HG03521 (cell line): ENCODE results near the gene ADAMTS6.
"Not testable (repeated sequence)": the region's sequence is repeated elsewhere in the genome, so short reads cannot be mapped to it uniquely, and the experiment has no call there.

Experiments used
- ATAC-seq: cut with Tn5 transposase; IDR thresholded peaks from one replicate; pipeline ENCODE4 v1.9.1; 2021; ENCODE audit warnings: mild to moderate bottlenecking, moderate library complexity; ENCODE audit not compliant: unreplicated experiment

The ADAMTS6 gene, protein sequence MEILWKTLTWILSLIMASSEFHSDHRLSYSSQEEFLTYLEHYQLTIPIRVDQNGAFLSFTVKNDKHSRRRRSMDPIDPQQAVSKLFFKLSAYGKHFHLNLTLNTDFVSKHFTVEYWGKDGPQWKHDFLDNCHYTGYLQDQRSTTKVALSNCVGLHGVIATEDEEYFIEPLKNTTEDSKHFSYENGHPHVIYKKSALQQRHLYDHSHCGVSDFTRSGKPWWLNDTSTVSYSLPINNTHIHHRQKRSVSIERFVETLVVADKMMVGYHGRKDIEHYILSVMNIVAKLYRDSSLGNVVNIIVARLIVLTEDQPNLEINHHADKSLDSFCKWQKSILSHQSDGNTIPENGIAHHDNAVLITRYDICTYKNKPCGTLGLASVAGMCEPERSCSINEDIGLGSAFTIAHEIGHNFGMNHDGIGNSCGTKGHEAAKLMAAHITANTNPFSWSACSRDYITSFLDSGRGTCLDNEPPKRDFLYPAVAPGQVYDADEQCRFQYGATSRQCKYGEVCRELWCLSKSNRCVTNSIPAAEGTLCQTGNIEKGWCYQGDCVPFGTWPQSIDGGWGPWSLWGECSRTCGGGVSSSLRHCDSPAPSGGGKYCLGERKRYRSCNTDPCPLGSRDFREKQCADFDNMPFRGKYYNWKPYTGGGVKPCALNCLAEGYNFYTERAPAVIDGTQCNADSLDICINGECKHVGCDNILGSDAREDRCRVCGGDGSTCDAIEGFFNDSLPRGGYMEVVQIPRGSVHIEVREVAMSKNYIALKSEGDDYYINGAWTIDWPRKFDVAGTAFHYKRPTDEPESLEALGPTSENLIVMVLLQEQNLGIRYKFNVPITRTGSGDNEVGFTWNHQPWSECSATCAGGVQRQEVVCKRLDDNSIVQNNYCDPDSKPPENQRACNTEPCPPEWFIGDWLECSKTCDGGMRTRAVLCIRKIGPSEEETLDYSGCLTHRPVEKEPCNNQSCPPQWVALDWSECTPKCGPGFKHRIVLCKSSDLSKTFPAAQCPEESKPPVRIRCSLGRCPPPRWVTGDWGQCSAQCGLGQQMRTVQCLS (N-terminal part only)

DNA sequence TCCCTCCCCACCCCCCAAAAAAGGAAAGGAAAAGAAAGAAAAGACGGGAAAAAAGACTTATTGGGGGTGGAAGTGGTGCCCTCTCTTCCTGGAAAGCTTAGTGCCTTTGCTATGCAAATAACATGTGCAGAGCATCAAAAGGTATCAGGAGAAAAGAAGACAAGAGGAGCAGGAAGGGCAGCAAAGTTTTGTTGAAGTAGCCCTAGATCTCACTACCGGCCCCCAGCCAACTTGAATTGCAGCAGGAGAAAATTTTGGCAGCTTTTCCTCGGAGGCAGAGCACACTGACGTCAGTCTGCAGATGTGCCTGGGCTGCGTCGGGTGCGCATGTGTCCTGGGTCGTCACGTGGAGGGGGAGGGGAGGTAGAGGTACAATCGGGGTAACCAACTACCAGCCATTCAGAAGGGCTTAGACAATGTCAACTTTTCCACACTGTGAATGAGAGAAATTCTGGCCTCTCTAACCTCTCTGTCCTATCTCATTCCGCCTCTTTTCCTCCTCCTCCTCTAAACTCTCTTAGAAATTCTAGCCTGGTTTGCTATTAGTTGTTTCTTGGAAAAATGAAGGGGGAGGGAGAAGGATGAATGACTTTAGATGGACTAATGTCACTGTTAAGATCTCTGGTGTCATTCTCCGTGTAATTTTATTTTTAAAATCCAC is at the start of gene ADAMTS6:
Gene ADAMTS6 (minus strand): TSS at position 286 of the 661 bp plus-strand sequence. CDS start 8,247 bp downstream, outside the sequence.
- ATAC-seq, result peak; percentile 82

DNA sequence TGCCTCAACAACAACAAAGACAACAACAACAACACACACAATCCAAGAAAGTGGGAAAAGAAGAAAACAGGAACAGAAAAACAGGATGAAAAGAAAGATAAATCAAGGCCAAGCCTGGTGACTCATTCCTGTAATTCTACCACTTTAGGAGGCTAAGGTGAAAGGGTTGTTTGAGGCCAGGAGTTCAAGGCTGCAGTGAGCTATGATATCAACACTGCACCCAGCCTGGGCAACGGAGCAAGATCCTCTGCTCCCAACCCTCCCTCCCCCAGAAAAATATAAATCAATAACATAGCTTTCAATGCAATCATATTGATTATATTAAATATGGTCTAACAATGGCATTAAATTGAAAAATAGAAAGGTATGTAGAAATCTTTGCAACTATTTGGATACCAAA is 49.2 kb upstream of the ADAMTS6 start:
- no peak for ATAC-seq

DNA sequence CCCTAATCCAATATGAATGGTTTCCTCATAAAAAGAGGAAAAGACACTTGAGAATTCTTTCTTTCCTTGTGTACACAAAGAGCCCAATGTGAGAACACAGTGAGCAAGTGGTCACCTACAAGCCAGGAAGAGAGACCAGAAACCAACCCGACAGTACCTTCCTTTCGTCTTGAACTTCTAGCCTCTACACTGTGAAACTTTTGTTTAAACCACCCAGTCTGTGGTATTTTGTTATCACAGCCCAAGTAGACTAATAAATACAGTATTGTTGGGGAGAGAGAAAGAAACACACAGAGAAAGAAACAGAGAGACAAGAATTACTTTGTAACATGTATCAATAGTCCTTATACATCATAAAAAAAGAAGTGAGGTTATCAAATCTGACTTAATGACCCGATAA is 44.0 kb upstream of the ADAMTS6 start:
- no peak for ATAC-seq

DNA sequence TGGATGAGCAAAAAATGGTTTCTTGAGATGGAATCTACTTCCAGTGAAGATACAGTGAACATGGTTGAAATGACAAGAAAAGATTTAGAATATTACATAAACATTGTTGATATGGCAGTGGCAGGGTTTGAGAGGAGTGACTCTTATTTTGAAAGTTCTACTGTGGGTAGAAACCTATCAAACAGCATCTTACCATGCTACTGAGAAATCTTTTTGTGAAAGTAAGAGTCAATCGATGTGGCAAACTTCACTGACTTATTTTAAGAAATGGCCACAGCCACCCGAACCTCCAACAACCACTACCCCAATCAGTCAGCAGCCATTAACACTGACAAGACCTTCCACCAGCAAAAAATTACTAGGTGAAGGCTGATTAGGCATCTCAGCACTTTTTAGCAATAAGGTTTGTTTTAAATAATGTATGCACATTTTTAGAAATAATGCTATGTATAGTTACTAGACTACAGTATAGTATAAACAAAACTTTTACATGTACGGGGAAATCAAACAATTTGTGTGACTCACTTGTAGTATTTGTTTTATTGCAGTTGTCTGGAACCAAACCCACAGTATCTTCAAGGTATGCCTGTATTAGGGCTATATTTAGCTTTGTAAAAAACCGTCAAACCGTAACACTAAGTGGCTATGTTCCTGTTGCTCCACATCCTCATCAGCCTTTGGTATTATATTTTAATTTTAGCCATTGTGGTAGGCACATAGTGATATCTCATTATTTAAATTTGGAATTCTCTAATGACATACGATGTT is 30.6 kb upstream of the ADAMTS6 start:
- no peak for ATAC-seq

DNA sequence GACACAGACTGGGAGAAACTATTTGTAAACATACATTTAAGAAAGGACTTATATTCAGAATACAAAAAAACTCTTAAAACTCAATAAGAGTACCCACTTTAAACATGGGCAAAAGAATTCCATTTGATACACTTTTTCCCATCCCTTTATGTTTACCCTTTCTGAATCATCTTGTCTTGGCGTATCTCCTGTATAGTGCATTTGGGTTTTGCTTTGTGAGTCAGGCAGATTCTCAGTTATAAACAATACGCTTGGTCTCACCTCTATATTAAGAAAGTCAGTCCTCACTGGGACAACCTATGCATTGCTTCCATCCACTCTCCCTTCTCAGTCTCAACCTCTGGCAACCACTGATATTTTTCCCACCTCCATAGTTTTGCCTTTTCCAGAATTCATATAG is 27.3 kb upstream of the ADAMTS6 start:
- no peak for ATAC-seq

DNA sequence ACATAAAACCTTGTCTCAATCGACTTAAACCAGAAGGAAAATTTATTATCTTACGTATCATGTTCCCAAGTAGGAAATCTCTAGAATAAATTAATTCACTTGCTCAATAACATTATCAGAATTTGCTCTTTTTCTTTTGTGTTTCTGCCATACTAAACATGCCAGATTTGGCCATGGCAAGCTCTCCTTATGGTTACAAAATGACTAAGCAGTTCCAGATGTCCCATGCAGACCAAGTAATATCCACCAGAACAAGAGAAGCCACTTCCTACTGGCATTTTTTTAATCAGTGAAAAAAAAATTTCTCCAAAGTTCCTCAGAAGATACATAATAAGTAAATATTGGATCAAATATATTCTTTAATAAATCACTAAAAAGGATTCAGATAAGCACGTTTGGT is 25.2 kb upstream of the ADAMTS6 start:
- no peak for ATAC-seq

DNA sequence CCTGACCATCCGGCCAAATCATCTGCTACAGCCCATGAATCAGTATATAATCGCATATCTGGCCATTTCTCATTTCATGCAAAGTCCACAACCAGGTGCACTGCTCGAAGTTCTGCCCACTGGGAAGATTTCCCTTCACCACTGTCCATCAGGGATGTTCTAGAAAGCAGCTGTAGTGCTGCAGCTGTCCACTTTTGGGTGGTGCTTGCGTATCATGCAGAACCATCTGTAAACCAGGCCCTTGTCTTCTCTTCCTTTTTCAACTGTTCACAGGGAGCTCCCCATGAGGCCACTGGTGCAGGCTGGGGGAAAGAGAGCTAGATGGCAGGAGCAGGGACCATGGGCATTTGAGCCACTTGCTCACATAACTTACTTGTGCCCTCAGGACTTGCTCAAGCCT is 7.4 kb upstream of the ADAMTS6 start:
- ATAC-seq, result no peak

DNA sequence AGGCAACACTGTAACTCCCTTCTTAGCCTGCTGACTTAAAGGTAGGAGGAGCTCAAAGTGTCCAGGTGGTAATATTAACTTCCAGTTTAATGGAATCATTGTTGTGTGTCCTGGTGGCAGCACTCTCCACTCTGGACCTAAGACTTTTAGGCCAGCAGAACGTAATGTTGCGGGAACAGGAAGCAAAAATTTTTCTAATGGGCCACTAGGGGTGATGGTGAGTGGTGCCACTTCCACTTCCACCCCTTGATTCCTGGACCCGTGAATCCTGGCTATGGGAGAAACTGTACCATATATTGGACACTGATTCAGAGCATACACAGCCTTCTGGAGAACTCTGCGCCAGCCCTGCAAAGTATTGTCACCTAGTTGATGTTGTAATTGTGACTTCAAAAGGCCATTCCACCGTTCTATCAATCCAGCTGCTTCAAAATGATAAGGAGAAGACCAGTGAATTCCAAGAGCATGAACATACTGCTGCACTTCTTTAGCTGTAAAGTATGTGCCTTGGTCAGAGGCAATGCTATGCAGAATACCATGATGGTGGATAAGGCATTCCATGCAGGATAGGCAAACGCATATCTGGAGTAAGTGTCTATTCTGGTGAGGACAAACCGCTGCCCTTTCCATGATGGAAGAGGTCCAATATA is 6.4 kb upstream of the ADAMTS6 start:
- ATAC-seq, result not testable (repeated sequence)

DNA sequence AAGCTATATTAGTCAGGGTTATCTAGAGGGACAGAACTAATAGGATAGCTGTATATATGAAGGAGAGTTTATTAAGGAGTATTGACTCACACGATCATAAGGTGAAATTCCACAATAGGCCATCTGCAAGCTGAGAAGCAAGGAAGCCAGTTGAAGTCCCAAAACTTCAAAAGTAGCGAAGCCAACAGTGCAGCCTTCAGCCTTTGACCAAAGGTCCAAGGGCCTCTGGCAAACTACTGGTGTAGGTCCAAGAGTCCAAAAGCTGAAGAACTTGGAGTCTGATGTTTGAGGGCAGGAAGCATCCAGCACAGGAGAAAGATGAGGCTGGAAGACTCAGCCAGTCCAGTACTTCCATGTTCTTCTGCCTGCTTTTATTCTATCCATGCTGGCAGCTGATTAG is 5.1 kb upstream of the ADAMTS6 start:
- ATAC-seq, result not testable (repeated sequence)

DNA sequence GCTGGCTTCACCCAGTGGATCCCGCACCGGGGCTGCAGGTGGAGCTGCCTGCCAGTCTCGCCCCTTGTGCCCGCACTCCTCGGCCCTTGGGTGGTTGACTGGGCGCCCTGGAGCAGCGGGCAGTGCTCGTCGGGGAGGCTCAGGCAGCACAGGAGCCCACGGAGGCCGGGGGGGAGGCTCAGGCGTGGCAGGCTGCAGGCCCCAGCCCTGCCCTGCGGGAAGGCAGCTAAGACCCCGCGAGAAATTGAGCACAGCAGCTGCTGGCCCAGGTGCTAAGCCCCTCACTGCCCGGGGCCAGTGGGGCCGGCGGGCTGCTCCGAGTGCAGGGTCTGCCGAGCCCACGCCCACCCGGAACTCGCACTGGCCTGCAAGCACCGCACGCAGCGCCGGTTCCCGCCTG is 3.7 kb upstream of the ADAMTS6 start:
- ATAC-seq, result no peak

DNA sequence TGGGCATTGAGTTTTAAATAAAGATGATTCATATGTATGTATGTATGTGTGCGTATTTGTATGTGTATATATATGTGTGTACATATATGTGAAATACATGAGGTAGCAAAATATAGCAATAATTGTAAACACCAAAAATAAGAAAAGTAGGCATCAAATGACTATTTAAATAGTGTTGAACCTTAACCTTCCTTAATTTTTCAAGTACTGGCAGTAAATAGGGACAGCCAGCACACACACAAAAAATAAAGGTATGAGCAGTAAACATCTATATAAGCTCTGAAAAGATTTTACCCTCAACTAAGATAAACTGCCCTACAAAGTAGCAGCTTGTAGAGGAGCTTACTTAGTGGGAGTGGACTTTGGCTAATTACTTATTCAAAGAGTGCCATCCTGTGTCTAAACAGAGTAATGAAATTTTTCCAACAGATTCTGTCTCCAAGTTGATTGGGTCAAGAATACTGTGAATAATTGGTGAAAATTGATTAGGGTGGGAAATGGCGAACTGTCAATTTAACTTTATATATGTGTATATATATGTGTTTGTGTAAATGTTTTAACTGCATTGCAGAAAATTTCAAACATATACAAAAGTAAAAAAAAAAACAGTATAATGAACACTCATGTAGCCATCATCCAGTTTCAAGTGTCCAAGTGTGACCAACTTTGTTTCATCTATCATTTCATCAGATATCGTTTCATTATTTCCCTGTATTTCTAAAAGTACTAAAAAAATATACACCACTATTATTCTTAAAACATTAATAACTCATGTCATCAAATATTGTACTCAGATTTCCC is 2.0 kb upstream of the ADAMTS6 start:
- ATAC-seq, result peak; percentile 49

DNA sequence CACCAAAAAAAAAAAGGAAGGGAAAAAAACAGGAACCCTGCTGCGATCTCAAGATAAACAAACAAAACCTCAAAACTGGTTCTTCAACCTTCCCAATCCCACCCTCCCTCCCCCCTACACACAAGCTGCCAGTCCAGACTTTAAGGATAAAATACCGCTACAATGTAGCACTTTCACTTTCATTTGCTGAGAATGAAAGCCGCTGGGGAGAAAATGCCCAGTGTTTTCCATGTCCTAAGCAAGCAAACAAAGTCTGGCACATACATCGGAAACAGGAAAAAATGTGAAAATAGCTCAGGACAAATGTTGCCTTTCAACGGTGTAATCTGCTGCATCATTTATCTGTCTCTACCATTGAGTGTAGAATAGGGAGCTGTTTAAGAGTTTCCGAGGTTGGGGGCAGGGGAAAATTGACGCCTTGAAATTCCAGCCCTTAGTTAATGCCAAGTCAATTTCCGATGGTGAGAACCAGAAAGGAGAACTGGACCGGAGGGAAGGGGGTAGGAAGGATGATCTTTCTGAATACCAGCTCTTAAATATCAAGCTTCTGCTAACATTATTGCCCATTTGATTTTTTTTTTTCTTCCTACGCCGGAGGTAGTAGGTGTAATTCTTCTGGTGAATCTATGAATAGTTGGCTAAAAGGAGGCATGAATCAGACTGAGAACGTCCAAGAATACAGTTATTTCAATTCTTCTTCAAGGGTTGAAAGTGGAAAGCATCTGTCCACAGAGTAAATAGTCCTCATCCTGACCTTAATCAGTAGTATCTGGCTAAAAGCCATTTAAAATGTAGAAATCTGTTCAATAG is 1.2 kb upstream of the ADAMTS6 start:
- no peak for ATAC-seq

DNA sequence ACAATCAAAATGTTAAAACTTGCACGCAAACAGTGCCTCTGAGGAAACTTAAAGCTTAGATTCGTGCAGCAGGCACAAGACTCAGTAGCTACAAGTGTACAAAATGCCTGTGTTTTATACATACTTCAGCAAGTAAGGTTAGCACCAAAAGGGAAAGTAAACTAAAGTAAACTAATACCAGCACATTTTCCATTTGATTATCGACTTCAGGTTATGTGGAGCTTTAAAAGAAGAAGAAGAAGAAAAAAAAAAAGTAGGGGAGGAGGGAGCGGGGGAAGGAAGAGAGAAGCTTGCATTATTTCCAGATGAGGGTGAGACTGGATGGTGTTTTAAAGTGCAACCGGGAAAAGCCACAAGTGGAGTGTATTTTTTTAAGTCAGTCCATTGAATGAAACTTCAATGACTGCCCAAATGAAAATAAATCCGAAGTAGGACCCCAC is 596 bp upstream of the ADAMTS6 start:
- ATAC-seq, result no peak

DNA sequence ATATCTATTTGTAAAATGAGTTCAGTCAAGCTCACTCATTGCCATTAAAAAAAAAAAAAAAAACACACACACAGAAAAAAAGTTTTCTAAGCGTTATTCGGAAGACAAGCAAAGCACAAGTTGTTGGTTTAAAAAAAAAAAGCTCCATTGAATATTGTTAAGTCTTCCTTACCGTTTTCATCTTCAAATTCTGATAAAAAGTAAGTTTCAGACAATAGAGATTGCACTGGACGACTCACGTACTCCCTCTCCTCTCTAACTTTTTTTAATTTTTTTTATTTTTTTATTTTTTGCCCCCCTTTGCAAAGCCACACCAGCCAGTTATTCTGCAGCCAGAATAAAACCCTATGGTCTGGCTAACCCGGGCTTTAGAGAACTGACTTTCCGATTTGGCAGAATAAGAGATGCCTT is 544 bp downstream of the ADAMTS6 start:
- ATAC-seq, result peak; percentile 14

DNA sequence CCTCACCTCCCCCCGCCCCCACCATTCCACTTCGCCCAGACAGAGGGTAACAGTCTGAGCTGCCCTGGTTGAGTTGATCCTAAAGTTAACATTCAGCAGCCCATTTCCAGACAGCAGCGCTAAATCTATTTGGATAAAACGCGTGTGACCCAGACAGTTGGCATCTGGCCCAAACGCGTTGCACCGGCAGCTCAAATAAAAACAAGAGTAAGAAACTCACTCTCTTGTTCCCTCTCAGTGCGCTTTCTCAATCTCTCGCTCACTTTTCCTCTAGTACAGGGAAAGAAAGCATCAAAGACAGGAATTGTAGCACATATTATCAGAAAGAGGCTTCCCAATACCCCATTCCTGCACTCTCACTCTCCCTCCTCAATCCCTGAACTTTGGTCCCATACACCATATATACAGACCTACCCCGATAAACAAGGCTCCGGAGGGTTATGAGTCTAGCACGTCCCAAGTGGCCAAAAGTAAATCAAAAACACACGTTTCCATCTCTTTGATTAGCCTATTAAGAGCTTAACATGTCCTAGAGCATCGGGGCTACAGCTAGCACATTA is 1.3 kb downstream of the ADAMTS6 start:
- ATAC-seq, result no peak

DNA sequence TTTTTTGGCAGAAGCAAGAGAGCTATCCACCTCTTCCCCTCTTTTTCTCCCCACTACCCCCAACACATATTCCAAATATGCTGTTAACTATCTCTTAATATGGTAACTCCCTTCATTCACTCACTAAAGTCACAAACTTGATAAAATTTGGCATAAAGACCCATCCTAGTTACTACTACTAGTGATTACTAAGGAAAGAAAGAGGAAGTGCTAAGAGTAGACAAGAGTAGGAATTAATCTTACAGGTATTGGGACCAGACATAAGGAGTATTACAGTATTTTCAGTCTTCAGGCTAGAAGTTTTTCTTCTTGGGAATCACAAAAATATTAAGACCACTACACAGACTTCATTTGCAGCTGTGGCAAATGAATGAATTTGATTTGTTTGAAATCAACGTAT is 2.2 kb downstream of the ADAMTS6 start:
- ATAC-seq, result no peak

DNA sequence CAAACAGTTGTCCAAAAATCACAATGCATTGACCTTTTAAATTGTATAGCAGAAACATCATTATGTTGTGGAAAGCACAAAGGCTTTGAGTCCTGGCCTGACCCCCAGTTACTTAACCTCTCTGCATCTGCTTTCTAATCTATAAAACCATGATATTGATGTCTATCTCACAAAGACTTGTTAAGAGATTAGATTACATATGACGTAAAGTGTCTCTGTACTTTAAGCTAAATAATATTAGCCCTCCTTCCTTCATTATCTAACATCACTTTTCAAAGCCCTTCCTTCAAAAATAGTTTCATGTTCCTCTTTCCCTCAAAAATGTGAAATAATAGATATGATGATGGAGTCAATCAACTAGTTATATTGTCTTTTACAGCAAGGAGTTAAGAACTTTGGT is 3.4 kb downstream of the ADAMTS6 start:
- ATAC-seq, result no peak

DNA sequence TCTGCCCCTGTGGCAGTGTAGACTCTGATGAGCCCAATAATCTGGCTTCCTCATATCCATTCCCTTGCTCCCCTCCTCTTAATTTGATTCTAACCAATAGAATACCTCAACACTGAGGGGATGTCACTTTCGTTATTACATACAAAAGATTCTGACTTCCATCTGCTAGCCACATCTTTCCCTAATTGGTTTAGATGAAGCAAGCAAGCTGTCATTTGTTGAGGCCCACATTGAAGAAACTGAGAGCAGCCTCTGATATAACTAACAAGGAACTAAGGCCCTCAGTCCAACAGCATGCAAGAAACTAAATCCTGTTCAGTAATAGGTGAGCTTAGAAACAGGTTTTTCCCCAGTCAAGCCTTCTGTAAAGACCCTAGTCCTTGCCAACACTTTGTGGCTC is 5.8 kb downstream of the ADAMTS6 start:
- ATAC-seq, result no peak
